Progenitor cell of endocrine pancreas (in vitro differentiated cells): ENCODE results near the gene IDH2. TPM values are rescaled to one million over a fixed set of nuclear protein-coding genes. Genes with fewer than 3 reads are reported as not detected.
"Not testable (repeated sequence)": the region's sequence is repeated elsewhere in the genome, so short reads cannot be mapped to it uniquely, and the experiment has no call there.

Source experiments
- DNase-seq: peaks from one replicate; pipeline ENCODE4 v3.0.0; 2021; ENCODE audit warnings: low spot score; ENCODE audit not compliant: unreplicated experiment
- H3K27ac Mint-ChIP-seq: 2 replicates; pipeline ENCODE4 v1.8.0; 2021; ENCODE audit warnings: mild to moderate bottlenecking, moderate library complexity, mixed read lengths
- H3K27me3 Mint-ChIP-seq: 2 replicates; pipeline ENCODE4 v1.8.0; 2021; ENCODE audit warnings: mixed read lengths
- H3K36me3 Mint-ChIP-seq: 2 replicates; pipeline ENCODE4 v1.8.0; 2022; ENCODE audit warnings: mixed read lengths; ENCODE audit not compliant: insufficient read depth
- H3K4me1 Mint-ChIP-seq: 2 replicates; pipeline ENCODE4 v1.8.0; 2021; ENCODE audit warnings: low read depth, mixed read lengths
- H3K4me3 Mint-ChIP-seq: 2 replicates; pipeline ENCODE4 v1.8.0; 2021; ENCODE audit warnings: low read depth, mild to moderate bottlenecking, moderate library complexity, mixed read lengths
- H3K9me3 Mint-ChIP-seq: 2 replicates; pipeline ENCODE4 v1.8.0; 2021; ENCODE audit warnings: low read depth, mixed read lengths
- CTCF ChIP-seq: fragments of 200-600 bp; sonication (generic); IDR thresholded peaks from one replicate; pipeline ENCODE4 v1.5.0; 2021; ENCODE audit warnings: antibody characterized with exemption, mild to moderate bottlenecking; ENCODE audit not compliant: unreplicated experiment
- total RNA-seq: library from RNA; stranded (reverse); gene quantifications from 2 replicates; pipeline ENCODE4 v1.2.1, GENCODE V29; 2021

The IDH2 gene
- total RNA-seq, 1 donor from 2014 or later = 164 TPM

GRCh38 chr15:90143166-90143655 is 40.9 kb upstream of the IDH2 start:
- Mint-ChIP-seq H3K27me3 (no peaks in the 10 kb centered on the region), H3K4me3 (no peak overlapping the region), H3K9me3 (peaks cover 4% of the 10 kb centered on the region), H3K4me1 (peaks cover 20% of the 10 kb centered on the region), H3K36me3 (peaks cover 1% of the 10 kb centered on the region), H3K27ac (peak overlapping the region; percentile 41)
- peak; percentile 68 for DNase-seq
- TF ChIP-seq CTCF = peak; percentile 86

- H3K9me3 Mint-ChIP-seq = peaks cover 4% of the 10 kb centered on the region
- H3K27ac Mint-ChIP-seq = no peak overlapping the region
- H3K4me3 Mint-ChIP-seq = no peak overlapping the region
- peaks cover 1% of the 10 kb centered on the region for H3K36me3 Mint-ChIP-seq
- DNase-seq = no peak
- H3K27me3 Mint-ChIP-seq = no peaks in the 10 kb centered on the region
- H3K4me1 Mint-ChIP-seq = peaks cover 20% of the 10 kb centered on the region
- TF ChIP-seq CTCF = no peak
Measured at GRCh38 chr15:90142216-90143165, 40.2 kb upstream of the IDH2 start.

GRCh38 chr15:90141646-90142045 is 39.4 kb upstream of the IDH2 start:
- peaks cover 1% of the 10 kb centered on the region for H3K36me3 Mint-ChIP-seq

GRCh38 chr15:90139549-90139948 is 37.3 kb upstream of the IDH2 start:
- H3K27ac Mint-ChIP-seq, H3K36me3 Mint-ChIP-seq, DNase-seq, H3K9me3 Mint-ChIP-seq, H3K4me3 Mint-ChIP-seq, H3K27me3 Mint-ChIP-seq: not testable (repeated sequence)
- peaks cover 12% of the 10 kb centered on the region for H3K4me1 Mint-ChIP-seq

More at GRCh38 chr15:90141646-90142045, 39.4 kb upstream of the IDH2 start:
- Mint-ChIP-seq H3K27me3 (no peaks in the 10 kb centered on the region), H3K4me1 (peaks cover 20% of the 10 kb centered on the region), H3K4me3 (no peak overlapping the region), H3K9me3 (peaks cover 4% of the 10 kb centered on the region), H3K27ac (no peak overlapping the region)
- no peak for TF ChIP-seq CTCF
- no peak for DNase-seq

GRCh38 chr15:90138071-90138833 is 36.0 kb upstream of the IDH2 start:
- Mint-ChIP-seq H3K4me3 (no peak overlapping the region), H3K9me3 (peaks cover 4% of the 10 kb centered on the region), H3K36me3 (peaks cover 1% of the 10 kb centered on the region), H3K27me3 (peaks cover 7% of the 10 kb centered on the region), H3K4me1 (peaks cover 9% of the 10 kb centered on the region), H3K27ac (no peak overlapping the region)
- no peak for DNase-seq
- no peak for TF ChIP-seq CTCF
